ENCODE measurements around the gene B3GNT7.

DNA sequence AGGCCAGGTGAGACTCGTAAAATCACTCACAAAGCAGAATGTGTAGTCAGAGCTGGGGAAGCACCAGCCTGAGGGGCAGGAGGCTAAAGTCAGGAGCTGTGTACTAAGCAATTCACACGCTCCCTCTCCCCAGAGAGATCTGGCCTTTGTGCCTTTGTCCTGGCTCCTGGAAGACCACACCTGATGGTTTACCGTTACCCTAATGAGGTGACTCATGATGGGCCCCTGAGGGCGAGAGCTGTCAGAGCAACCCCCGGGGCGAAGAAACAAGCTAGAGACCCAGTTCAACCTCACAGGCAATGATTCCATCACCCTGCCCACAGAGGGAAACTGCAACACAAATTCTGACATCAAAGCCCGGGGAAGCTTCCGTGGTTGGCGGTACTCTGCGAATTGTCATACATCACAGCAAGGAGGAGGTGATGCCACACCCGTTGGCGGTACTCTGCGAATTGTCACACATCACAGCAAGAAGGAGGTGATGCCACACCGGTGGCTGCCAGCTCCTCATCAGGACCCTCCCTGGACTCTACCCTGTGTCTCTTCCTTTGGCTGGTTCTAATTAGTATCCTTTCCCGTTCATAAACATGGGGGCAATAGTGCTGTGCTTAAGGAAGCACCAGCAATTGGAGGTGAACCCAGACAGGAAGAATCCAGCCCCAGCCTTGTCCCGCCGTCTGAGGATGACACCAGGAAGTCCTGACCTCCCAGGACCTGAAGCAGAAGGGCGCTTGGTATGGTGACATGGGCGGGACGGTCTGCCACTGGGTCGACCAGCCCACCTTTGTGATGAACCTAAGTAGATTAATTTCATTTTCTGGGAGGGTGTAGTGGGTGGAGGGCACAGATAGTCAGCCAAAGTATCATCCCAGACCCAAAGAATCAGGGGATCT, 30.5 kb downstream of the B3GNT7 start:
- TF ChIP-seq CTCF (conservative IDR thresholded peaks at IDR 0.05; ENCODE audit: low read length) (no peak), EZH2phosphoT487 (IDR thresholded peaks at IDR 0.05; ENCODE audit: borderline replicate concordance) (no peak)

Data from Loucy (cell line).